Ovary (tissue), 3 donors: ENCODE measurements around the gene TRPM3.

Experiments used
- CTCF ChIP-seq, 3 donors: fragments of 450-650 bp in 2 of 3; fragments of 200-600 bp in 1 of 3; IDR thresholded peaks; one replicate each; pipeline versions ENCODE4 v1.5.1 to v1.8.0; 2016 to 2022; ENCODE audit warnings: antibody characterized with exemption in 3 of 3, mild to moderate bottlenecking in 1 of 3
- POLR2A ChIP-seq: fragments of 450-650 bp; IDR thresholded peaks from one replicate; pipeline ENCODE4 v1.6.1; 2017; ENCODE audit warnings: antibody characterized with exemption, mild to moderate bottlenecking, moderate library complexity
- donor health status: DM: no; HTN: no; CAD: no.

GRCh38 chr9:70883056-70883455, 238.4 kb downstream of the TRPM3 start:
- TF ChIP-seq CTCF (IDR thresholded peaks at IDR 0.05) (no peak), POLR2A (no peak)
